Breast epithelium (tissue), 3 donors: ENCODE measurements around the gene SSC5D.

Source experiments
- POLR2A ChIP-seq: fragments of 450-650 bp; IDR thresholded peaks from one replicate; pipeline ENCODE4 v1.6.1; 2016; ENCODE audit warnings: antibody characterized with exemption, mild to moderate bottlenecking, moderate library complexity
- POLR2AphosphoS5 ChIP-seq, 3 donors: sonication (generic); formaldehyde crosslinking; IDR thresholded peaks; one replicate each; pipeline ENCODE4 v1.6.1; 2017; ENCODE audit warnings: antibody characterized with exemption in 3 of 3

DNA sequence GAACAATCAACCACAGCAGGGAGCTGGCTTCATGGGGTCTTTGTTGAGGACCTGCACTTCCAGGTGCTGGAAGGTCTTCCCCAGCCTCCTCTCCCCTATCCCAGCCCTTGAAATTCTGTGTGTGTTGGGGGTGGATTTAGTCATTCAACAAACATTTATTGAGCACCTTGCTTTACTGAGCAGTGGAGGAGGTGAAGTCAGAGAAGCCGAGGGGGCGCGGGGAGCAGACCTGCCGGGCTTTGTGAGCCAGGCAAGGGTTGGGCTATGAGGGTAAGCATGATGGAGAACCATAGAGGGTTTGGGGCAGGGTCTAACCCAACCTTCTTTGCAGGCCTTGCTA, 20.2 kb upstream of the SSC5D start:
- TF ChIP-seq POLR2A (no peak), POLR2AphosphoS5 (IDR thresholded peaks at IDR 0.05) (no peak)
